RPMI7951 (cell line): ENCODE results near the gene MGRN1. TPM values are rescaled to one million over a fixed set of nuclear protein-coding genes. Genes with fewer than 3 reads are reported as not detected.

Experiments used
- DNase-seq: peaks from one replicate; pipeline ENCODE4 v3.0.0-alpha.2; 2012; ENCODE audit warnings: low read depth
- total RNA-seq: library from RNA; depleted of rRNA; stranded (reverse); fragments of >200 nt; shearing (Covaris generic); gene quantifications from 2 replicates; pipeline ENCODE4 v1.2.3, GENCODE V29; 2014

MGRN1 gene
- total RNA-seq, 1 experiment from 2014 or later = 18.3 TPM

DNA sequence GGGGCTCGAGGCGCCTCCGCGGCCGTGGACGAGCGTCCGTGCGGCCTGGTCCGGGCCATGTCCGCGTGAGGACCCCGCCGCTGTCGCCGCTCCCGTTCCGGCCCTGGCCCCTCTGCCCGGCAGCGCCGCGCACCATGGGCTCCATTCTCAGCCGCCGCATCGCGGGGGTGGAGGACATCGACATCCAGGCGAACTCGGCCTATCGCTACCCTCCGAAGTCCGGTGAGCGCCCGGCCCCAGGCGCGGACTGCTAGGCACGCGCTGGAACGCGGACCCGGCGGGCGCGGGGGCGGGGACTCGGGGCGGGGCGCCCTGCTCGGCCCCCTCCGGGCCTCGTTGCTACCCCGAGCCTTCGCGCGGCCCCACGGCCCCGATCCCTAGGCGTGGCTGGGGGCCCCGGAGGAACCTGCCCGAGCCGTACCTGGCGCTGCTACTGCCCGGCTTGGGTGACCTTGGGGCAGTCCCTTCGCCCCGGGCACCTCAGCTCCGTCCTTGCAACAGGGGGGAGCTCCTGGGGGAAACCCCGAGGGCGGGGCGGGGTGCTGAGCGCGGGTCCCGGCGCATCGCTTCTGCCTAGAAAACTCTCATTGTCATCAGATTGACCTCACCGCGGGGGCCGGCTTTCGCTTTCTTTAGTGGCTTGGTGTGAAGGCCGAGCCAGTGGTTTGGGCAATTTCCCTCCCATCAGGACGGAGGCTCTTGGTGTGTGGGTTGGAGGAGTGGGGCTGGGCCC lies 367 bp downstream of the MGRN1 start:
- peak; percentile 62 for DNase-seq

DNA sequence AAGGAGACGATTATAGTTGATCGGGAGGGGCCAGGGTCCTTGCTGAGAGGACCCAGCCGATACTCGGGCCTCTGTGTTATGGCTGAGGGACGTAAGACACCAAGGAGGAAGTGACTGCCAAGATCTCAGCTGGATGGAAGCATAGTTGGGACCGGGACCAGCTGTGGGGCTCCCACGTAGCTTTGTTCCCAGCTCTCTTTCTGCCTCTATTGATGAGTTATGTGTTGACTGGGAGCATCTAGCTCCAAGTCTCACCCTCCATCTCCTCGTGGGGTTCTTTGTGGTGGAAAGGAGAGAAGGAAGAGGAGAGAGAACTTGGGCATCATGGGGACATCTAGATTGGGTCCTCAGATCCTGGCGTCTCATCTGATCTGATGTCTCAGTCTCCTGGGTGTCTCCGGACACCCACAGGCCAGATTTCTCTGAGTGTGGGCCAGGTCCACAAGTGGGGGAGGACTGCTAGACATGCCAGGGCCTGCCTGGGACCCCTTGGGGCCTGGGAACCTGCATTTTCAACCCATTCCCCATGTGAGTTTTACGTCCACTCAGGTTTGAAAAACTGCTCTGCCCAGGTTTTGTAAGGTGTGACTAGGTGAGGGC lies 1.0 kb downstream of the MGRN1 start:
- DNase-seq = no peak

DNA sequence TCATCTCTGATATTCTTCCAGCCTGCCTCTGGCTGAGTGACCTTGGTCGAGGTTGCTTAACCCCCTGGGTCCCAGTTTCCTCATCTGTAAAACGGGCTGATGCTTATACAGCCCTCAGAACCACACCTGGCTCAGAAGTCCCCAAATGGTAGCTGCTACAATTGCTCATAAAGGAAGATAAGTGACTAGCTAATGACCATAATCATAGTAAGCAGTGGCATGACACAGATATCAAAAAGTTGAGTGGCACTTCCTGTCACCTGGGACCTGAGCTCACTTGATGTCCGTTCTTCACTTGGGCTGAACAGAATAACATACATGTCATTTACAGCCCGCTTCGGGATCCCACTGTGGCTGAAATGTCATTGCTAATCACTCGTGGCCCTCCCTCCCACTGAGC lies 1.8 kb downstream of the MGRN1 start:
- no peak for DNase-seq

DNA sequence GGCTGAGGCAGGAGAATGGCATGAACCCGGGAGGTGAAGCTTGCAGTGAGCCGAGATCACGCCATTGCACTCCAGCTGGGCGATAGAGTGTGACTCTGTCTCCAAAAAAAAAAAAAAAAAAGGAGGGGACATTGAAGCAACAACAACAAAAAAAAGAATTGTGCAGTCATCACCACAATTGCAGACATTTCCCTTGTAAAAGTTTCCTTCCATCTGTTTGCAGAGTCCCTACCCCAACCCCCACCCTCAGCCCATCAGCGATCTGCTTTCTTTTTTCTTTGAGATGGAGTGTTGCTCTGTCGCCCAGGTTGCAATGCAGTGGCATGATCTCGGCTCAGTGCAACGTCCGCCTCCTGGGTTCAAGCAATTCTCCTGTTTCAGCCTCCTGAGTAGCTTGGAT lies 3.7 kb downstream of the MGRN1 start:
- no peak for DNase-seq

DNA sequence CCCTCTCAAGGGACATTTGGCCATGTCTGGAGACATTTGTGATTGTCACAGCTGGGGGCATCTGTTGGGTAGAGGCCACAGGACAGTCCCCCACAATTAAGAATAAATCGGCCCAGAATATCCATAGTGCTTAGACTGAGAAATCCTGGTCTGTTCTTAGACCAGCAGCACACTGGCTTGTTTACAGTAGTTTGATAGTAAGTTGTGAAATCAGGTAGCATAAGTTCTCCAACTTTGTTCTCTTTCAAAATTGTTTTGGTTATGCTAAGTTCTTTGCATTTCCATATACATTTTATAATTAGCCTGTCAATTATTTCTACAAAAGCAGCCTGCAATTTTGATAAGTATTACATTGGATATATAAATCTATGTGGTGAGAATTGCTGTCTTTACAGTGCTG lies 6.8 kb downstream of the MGRN1 start:
- DNase-seq = no peak

DNA sequence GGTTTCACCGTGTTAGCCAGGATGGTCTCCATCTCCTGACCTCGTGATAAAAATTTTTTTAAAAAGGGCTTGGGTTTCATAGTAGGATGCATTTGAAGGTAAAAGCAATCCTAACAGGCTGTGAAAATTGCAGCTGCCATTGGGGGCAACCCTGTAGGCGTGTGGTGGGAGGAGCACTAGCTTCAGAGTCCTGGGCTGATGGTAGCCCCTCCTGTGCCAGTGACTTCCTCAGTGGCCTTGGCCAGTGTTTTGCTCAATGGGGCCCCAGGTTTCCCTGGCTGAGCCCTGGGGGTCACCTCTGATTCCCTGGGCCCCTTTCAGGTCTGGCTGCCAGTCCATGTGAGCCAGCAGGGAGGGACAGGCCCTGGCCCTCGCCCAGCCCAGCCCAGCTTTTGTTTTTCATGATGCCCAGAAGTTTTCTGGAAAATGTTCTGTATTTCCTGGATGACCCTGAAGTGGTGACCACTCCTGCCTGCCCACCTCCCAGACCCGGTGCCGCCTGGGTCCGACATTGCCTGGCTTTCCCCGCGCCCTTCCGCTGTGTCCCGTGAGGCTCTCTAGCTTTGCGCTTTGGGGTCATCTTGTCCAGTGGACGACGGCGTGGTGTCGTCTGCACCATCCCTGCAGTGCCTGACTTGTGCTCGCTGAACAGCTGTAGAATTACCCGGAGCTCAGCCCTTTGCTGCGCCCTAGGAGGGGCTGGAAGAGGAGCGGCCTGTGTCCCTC lies 9.4 kb downstream of the MGRN1 start:
- DNase-seq = no peak

DNA sequence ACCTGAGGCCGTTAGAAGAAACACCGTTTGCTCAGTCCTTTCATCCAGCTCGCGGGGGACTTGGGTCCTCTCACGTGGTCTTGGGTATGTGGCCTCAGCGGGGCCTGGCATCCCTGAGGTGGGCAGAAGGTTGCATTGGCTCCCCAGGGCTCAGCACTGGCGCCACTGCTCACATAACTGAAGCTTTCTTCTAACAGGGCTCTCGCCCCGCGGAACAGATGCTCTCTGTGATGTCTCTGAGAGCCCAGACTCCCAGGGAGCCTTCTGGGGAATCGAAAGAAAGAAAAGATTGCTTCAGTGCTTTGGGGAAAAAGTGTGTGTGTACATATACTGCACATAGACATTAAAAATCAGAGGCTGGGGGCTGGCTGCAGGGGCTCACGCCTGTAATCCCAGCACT lies 10.1 kb downstream of the MGRN1 start:
- DNase-seq = no peak

DNA sequence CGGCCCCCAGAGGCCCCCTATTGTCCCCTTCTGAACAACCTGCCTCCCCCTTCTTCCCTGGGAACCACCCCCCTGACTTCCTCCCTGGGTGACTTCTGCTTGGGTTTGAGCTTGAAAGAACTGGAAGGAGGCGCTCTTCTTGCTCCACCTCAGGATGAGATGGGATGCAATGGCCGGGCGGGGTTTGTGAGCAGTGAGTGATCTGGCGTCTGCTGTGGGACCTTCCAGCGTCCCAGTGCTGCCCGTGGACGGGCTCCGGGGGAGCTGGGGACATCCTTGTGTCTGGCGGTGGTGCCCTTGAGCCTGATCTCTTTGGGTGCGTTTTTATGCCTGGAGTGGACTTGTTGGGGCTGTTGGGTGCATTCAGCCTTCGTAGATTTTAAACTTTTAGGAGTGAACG lies 11.6 kb downstream of the MGRN1 start:
- DNase-seq = no peak

DNA sequence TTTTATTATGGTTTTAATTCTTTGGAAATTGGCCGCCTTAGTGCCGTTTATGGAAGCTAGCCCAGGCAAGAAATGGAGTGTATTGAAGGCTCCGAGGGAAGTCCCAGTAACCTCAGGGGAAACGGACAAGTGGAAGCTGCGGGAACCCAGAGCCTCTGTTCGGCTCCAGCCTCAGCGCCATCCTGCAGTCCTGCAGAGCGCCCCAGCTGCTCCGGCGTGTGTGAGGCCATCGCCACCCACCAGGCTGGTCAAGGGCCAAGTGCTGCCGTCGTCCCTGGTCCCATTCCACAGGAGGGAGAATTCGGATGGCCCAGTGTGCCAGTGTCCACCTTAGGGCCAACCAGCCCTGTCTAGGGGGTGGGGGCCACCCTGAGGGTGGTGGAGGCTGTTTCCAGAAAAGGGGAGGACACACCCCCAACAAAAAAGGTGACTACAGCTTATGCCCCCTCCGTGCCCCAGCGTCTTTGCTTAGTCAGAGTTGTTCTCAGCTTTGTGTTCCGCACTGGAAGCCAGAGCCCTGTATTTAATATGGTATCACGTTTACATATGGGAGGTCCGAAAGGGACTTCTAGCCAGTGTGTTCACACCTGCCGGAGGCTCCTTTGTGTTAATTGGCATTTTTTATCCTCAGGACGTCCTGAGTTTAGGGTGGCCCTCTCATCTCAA lies 13.0 kb downstream of the MGRN1 start:
- no peak for DNase-seq

DNA sequence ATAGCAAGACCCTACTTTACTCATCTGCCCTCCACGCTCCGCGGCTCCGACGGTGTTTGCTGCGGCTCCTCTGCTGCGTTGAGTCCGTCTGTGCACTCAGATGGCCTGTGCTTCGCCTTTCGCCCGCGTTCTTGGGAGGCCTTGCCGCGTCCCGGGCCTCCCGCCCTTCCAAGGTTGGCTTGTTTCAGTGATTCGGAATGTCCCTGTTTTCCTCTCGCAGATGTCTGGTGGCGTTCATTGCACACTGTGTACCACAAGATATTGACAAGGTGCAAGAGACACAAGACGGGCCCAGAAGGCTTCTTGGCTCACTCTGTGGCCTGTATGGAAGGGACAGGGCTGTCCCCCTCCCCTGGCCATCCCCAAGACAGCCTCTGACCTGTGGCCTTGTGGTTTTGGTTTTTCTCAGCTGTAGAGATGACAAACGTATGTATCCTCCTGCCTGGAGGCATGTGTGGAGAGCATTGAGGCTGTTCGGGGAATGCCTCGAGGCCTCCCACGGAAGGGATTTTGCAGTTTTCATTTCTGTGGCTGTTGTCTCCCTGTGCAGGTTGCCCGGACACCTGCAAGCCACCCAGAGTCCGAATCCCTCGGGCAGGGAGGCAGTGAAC lies 15.4 kb downstream of the MGRN1 start:
- no peak for DNase-seq

DNA sequence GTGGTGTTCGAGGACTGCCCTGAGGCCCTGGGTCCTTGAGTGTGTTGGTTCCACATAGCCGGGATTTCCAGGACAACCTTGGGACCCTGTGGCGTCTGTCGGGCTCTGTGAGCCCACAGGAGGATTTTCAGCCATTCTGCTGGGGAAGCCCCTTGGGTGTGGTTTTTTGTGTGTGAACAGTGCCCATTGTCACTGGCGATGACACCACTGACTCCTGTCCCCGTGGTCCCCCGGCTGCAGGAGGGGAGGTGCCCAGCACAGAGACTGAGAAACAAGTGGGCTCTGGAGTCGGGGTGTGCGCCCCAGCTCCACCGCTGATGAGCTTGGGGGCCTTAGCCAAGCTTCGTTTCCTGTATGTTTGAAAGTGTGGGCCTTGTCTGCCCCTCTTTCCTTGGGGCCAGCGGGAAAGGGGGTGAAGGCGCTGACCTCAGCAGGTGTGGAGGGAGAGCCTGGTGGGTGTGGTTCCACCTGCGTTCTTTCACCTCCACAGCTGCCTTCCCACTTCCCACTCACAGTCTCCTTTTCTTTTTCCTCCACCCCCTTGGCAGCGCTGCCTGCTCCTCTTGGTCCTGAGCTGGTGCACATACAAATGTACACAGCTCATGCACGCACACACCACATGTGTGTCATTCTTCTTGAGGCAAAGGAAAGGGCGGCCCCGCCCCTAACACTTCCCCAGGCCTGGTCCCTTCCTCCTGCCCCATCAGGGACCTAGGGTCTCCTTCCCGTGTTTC lies 16.1 kb downstream of the MGRN1 start:
- DNase-seq = no peak

DNA sequence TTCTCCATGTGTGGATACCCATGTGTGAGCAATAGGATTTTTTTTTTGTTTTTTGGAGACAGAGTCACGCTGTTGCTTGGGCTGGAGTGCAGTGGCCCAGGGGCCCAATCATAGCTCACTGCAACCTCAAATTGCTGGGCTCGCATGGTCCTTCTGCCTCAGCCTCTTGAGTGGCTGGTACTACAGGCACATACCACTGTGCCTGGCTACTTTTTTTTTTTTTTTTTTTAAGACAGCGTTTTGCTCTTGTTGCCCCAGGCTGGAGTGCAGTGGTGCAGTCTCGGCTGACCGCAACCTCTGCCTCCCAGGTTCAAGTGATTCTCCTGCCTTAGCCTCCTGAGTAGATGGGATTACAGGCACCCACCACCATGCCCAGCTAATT lies 16.7 kb downstream of the MGRN1 start:
- DNase-seq = no peak

DNA sequence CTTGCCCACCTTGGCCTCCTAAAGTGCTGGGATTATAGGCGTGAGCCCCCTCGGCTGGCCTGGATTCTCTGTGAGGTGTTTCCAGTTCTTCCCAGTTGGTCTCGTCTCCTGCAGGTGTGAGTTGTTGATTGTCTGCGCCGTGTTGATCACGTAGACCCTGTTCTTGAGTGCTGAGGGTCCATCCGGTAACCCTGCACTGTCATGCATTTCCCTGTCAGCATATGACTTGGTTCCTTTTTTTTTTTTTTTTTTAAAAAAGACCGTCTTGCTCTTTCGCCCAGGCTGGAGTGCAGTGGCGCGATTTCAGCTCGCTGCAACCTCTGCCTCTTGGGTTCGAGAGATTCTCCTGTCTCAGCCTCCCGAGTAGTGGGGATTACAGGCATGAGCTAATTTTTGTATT lies 17.3 kb downstream of the MGRN1 start:
- DNase-seq = no peak

DNA sequence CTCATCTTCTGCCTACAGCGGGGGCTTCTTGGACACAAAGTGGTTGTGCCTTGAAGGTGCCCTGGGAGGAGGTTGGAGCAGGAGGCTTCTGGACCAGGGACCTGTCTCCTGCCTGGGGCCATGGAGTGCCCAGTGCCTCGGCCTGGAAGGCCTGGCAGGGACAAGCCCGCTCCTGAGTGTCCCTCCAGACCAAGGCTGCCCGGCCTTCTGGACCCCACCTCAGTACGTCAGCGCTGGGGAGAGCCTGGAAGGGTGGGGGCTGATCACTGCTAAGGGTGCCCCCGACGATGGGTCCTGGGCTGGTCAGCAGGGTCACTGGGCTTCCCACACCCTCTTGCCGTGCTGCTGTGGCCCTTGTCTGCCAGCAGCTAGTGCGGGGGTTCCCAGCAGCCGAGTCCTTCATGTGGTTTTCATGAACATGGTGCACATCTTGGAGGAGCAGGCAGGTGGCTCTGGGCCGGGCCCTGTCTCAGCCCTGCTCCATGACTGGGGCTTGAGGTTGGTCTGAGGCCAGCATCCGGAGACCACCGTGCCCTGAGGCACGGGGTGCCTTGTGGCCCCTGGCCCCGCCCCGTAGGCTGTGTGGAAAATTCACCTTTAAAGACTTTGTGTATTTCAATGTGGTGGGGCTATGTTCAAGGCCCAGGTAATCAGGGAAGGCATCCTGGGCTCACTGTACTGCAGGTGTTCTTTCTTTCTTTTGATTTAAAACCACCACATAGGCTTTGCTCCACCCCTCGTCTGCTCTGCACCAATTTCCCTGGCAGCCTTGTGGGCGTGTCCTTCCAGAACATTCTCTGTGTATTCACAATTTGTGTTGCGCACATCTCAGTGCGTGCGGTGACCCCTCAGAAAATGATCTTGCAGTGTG lies 22.4 kb downstream of the MGRN1 start:
- DNase-seq = no peak

DNA sequence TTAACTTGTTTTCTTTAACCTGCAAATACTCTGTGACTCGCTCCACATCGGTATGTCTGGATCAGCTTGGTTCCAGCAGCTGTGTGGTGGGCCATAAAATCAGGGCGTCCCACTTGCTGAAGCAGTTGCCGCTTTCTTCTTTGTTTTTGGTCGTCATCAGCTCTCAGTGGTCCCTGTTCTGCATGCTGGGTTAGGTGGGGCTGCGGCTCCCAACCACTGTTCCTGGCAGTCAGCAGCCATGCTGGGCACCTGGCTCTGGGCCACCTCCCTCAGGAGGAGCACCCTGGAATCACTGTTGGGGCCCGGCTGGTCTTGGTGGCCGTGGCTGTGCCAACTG lies 23.0 kb downstream of the MGRN1 start:
- no peak for DNase-seq

DNA sequence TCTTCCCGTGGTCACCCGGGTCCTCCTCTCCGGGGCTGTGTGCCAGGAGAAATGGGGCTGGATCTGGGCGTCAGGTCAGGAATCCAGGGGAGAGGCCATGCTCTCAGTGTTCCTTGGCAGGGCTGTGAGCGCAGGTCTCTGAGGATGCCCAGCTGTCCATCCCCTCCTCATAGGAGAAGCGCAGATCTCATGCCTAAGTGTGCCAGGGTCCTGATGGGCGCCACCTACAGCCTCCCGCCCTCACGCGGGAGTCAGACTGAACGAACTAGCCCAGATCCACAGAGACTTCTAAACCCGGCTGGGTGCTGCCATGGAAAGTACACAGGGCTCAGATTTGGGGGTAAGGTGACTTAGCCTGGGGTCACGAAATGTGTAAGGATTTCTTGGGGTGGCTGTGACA lies 24.3 kb downstream of the MGRN1 start:
- no peak for DNase-seq

DNA sequence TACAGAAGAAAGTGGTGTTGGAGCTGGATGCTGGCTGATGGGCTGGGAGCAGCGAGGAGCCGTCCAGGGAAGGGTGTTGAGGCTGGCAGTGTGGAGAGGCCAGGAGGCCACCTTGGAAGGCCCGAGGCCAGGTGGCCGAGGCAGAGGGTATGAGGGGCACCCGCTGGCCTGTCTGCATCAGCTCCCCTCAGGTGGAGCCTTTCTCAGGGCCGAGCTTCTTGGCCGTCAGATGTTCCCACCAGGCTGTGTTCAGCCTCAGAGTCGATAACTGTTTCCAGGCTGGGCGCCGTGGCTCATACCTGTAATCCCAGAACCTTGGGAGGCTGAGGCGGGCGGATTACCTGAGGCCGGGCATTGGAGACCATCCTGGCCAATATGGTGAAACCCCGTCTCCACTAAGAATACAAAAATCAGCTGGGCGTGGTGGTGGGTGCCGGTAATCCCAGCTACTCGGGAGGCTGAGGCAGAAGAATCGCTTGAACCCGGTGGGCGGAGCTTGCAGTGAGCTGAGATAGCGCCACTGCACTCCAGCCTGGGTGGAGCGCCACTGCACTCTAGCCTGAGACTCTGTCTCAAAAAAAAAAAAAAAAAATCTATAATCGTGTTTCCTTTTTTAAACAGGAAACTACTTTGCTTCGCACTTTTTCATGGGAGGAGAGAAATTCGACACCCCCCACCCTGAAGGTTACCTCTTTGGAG lies 25.3 kb downstream of the MGRN1 start:
- no peak for DNase-seq

DNA sequence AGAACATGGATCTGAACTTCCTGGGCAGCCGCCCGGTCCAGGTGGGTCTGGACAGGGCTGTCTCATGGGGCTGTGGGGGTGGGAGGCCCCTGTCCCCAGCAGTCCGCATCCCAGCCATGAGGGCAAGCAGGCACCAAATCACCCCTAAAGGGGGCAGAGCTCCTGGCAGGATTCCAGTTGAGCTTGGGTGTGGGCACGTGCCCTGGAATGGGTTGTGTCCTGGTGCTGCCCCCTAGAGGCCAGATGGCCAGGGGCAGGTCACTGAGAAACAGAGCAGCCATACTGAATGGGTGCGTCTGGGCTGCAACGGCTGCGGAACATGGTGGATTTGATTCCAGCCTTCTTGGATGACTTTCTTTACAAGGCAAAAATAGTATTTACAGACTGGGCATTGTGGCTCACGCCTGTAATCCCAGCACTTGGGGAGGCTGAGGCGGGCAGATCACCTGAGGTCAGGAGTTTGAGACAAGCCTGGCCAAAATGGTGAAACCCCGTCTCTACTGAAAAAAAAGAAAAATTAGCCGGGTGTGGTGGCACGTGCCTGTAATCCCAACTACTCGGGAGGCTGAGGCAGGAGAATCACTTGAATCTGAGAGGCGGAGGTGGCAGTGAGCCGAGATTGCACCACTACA lies 25.9 kb downstream of the MGRN1 start:
- DNase-seq = peak; percentile 42

DNA sequence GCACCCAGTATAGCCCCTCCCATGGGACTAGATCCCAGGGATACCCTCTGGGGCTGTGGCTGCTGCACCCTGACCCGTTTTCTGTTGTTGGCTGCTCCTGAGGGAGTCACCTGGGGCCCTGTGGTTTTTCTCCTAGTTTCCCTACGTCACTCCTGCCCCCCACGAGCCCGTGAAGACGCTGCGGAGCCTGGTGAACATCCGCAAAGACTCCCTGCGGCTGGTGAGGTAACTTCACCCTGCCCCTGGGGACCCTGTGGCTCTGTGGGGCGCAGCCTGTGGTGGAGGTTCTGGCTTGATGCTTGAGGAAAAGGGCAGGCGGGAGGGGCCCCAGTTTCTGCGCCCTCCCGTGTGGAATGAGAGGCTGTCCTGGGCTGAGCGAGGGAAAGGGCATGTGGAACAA lies 27.2 kb downstream of the MGRN1 start:
- no peak for DNase-seq

DNA sequence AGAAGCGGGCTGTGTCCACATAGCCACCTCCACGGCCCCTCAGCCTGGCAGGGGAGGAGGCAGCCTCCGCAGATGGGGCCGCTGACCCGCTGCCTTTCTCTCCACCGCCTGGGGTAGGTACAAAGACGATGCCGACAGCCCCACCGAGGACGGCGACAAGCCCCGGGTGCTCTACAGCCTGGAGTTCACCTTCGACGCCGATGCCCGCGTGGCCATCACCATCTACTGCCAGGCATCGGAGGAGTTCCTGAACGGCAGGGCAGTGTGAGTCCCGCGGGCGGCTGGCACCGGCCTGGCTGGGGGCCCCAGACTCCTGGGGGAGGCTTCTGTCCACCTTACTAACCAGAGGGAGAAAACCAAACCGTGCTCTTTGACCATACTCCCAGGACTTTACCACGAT lies 27.9 kb downstream of the MGRN1 start:
- no peak for DNase-seq
